ENCODE results near the gene CPE.

DNA sequence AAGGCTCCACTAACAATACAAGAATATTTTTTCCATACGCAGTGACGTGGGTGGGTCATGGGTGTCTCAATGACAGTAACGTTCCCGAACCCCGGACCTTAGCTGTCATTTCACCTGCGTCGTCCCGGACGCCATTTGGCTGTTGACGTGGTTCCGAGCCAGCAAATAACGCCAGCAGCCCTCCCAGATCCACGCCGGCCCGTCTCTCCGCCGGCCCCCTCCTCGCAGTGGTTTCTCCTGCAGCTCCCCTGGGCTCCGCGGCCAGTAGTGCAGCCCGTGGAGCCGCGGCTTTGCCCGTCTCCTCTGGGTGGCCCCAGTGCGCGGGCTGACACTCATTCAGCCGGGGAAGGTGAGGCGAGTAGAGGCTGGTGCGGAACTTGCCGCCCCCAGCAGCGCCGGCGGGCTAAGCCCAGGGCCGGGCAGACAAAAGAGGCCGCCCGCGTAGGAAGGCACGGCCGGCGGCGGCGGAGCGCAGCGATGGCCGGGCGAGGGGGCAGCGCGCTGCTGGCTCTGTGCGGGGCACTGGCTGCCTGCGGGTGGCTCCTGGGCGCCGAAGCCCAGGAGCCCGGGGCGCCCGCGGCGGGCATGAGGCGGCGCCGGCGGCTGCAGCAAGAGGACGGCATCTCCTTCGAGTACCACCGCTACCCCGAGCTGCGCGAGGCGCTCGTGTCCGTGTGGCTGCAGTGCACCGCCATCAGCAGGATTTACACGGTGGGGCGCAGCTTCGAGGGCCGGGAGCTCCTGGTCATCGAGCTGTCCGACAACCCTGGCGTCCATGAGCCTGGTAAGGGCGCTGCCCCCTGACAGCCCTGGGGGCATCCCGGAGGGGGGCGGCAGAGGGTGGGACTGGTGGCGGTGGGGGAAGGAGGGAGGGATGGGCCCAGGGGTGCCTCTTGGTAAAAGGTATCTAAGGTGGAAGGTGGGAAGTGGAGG is at the start of gene CPE:
- TF ChIP-seq, protein P1, sequence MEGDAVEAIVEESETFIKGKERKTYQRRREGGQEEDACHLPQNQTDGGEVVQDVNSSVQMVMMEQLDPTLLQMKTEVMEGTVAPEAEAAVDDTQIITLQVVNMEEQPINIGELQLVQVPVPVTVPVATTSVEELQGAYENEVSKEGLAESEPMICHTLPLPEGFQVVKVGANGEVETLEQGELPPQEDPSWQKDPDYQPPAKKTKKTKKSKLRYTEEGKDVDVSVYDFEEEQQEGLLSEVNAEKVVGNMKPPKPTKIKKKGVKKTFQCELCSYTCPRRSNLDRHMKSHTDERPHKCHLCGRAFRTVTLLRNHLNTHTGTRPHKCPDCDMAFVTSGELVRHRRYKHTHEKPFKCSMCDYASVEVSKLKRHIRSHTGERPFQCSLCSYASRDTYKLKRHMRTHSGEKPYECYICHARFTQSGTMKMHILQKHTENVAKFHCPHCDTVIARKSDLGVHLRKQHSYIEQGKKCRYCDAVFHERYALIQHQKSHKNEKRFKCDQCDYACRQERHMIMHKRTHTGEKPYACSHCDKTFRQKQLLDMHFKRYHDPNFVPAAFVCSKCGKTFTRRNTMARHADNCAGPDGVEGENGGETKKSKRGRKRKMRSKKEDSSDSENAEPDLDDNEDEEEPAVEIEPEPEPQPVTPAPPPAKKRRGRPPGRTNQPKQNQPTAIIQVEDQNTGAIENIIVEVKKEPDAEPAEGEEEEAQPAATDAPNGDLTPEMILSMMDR (IDR thresholded peaks at IDR 0.05) = peak; percentile 76
- no peak for TF ChIP-seq ZFX (IDR thresholded peaks at IDR 0.05; ENCODE audit: borderline replicate concordance)

Measured in 22Rv1 (cell line).